ENCODE data around the gene PPP2R2C. TPM values are rescaled to one million over a fixed set of nuclear protein-coding genes. Genes with fewer than 3 reads are reported as not detected.

The PPP2R2C gene
- total and polyA plus RNA-seq, 10 of the 15 experiments (the other 5 are each of a cell fraction or from before 2014, with no cell fraction given), result 0.13 to 0.15 TPM; not detected in 8

DNA sequence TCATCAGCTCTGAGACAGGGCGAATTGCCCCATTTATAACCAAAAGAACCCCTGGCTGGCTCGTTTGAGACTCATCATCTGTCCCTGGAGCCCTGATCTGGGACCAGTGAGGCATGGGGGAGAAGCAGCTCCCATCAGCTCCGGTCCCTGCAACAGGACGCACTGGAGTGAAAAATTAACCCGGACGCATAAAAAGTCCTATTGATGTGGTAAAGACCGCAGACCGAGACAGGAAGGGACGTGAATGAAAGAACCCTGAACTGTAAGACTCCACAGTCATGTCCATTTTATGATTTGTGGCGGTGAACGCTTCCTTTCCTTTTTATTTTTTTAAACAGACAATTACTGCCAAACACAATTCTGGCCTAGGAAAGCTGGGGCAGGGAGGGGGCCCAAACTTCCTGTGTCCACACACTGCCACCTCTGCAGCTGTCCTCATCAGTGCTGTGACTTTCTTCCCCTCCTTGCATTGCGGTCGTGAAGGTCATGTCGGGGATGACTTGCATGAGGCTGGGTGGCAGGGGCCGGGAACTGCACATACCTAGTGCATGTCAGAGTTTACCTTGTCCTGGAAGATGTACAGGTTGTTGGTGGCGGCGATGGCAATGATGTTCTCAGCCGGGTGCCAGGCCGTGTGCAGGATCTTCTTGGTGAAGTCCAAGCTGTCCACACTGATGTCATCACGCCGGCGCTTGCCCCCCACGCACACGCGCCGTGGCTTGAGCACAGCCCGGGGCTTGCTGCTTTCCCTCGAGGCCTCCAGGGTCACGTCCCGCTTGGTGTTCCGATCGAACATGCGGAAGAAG is 149.4 kb downstream of the PPP2R2C start (continued):
- no peak for TF ChIP-seq E2F4 (IDR thresholded peaks at IDR 0.05; ENCODE audit: low read depth, low read length)
- TF ChIP-seq NR2F1 (conservative IDR thresholded peaks at IDR 0.05), result peak; percentile 61
- no peak for TF ChIP-seq SP1 (IDR thresholded peaks at IDR 0.05; ENCODE audit: low read depth, low read length)
- TF ChIP-seq ATF7 (IDR thresholded peaks at IDR 0.05; ENCODE audit: low read depth), result peak; percentile 39; the same call in 1 of the 2 replicates
- no peak for TF ChIP-seq CHD2 (IDR thresholded peaks at IDR 0.05; ENCODE audit: borderline replicate concordance, low read depth, low read length)
- TF ChIP-seq MTA2 (IDR thresholded peaks at IDR 0.05; ENCODE audit: low read depth), result peak; percentile 43; the same call in 1 of the 2 replicates
- no peak for TF ChIP-seq RB1 (IDR thresholded peaks at IDR 0.05; ENCODE audit: borderline replicate concordance)
- TF ChIP-seq, protein P1, sequence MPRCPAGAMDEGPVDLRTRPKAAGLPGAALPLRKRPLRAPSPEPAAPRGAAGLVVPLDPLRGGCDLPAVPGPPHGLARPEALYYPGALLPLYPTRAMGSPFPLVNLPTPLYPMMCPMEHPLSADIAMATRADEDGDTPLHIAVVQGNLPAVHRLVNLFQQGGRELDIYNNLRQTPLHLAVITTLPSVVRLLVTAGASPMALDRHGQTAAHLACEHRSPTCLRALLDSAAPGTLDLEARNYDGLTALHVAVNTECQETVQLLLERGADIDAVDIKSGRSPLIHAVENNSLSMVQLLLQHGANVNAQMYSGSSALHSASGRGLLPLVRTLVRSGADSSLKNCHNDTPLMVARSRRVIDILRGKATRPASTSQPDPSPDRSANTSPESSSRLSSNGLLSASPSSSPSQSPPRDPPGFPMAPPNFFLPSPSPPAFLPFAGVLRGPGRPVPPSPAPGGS (IDR thresholded peaks at IDR 0.05; ENCODE audit: borderline replicate concordance, insufficient read depth, low read depth, low read length, poor library complexity, severe bottlenecking), result no peak
- TF ChIP-seq DPF2 (IDR thresholded peaks at IDR 0.05), result 0 out of 2 replicates have a peak, but pooled peaks have one; percentile 31
- no peak for TF ChIP-seq EP300 (IDR thresholded peaks at IDR 0.05; ENCODE audit: borderline replicate concordance in 1 of 2, control insufficient read depth in 1 of 2, low read depth in 2 of 2, low read length in 2 of 2)
- no peak for TF ChIP-seq NFIC (IDR thresholded peaks at IDR 0.05; ENCODE audit: low read depth, low read length)
- TF ChIP-seq KLF5 (IDR thresholded peaks at IDR 0.05; ENCODE audit: partially characterized antibody), result no peak
- no peak for TF ChIP-seq BACH1 (IDR thresholded peaks at IDR 0.05; ENCODE audit: borderline replicate concordance)
- no peak for TF ChIP-seq JUND (IDR thresholded peaks at IDR 0.05; ENCODE audit: low read depth, low read length)
- no peak for TF ChIP-seq HDAC2 (IDR thresholded peaks at IDR 0.05)
- TF ChIP-seq MLLT1 (IDR thresholded peaks at IDR 0.05), result peak; percentile 57
- TF ChIP-seq BRCA1 (IDR thresholded peaks at IDR 0.05; ENCODE audit: low read depth, low read length), result no peak
- TF ChIP-seq ZBED1 (IDR thresholded peaks at IDR 0.05; ENCODE audit: borderline replicate concordance), result no peak
- TF ChIP-seq IKZF1 (conservative IDR thresholded peaks at IDR 0.05), result peak; percentile 37
- no peak for TF ChIP-seq ESRRA (IDR thresholded peaks at IDR 0.05; ENCODE audit: low read length)
- peak; percentile 27; the same call in 1 of the 2 replicates for TF ChIP-seq ZNF384 (IDR thresholded peaks at IDR 0.05; ENCODE audit: borderline replicate concordance, low read depth, low read length)
- TF ChIP-seq REST (IDR thresholded peaks at IDR 0.05; ENCODE audit: low read depth, low read length), result no peak

Measured in GM12878 (cell line).